HepG2 (cell line): ENCODE measurements around the gene MYLK3. TPM values are rescaled to one million over a fixed set of nuclear protein-coding genes. Genes with fewer than 3 reads are reported as not detected.

ENCODE experiments used
- CBX1 ChIP-seq: IDR thresholded peaks from one replicate; pipeline ENCODE4 v1.6.1; 2016; ENCODE audit warnings: antibody characterized with exemption, low read depth
- DMTF1 ChIP-seq: sonication (generic); formaldehyde crosslinking; IDR thresholded peaks from 2 replicates; pipeline ENCODE4 v1.4.0; 2020; ENCODE audit warnings: mild to moderate bottlenecking, missing genetic modification reagents
- DRAP1 ChIP-seq: IDR thresholded peaks from 2 replicates; pipeline ENCODE4 v1.6.1; 2016; ENCODE audit warnings: missing genetic modification reagents, missing compliant biosample characterization
- HDAC1 ChIP-seq: sonication (generic); formaldehyde crosslinking; IDR thresholded peaks from 2 replicates; pipeline ENCODE4 v1.5.1; 2020; ENCODE audit warnings: mild to moderate bottlenecking, missing genetic modification reagents
- HNF1B ChIP-seq: sonication (generic); formaldehyde crosslinking; IDR thresholded peaks from 2 replicates; pipeline ENCODE4 v1.5.1; 2020; ENCODE audit warnings: mild to moderate bottlenecking, moderate library complexity, missing genetic modification reagents
- IRF9 ChIP-seq: sonication (generic); formaldehyde crosslinking; IDR thresholded peaks from 2 replicates; pipeline ENCODE4 v1.8.0; 2022; ENCODE audit warnings: missing genetic modification reagents, mild to moderate bottlenecking, borderline replicate concordance
- ISL2 ChIP-seq: sonication (generic); formaldehyde crosslinking; IDR thresholded peaks from 2 replicates; pipeline ENCODE4 v1.5.0; 2020; ENCODE audit warnings: missing genetic modification reagents
- MEIS1 ChIP-seq: sonication (generic); formaldehyde crosslinking; IDR thresholded peaks from 2 replicates; pipeline ENCODE4 v1.9.0; 2021; ENCODE audit warnings: mild to moderate bottlenecking, missing genetic modification reagents, moderate library complexity, borderline replicate concordance
- NFKB2 ChIP-seq: sonication (generic); formaldehyde crosslinking; IDR thresholded peaks from 2 replicates; pipeline ENCODE4 v1.4.0; 2020; ENCODE audit warnings: missing genetic modification reagents, borderline replicate concordance
- PHF8 ChIP-seq: sonication (generic); formaldehyde crosslinking; IDR thresholded peaks from 2 replicates; pipeline ENCODE4 v1.5.0; 2020; ENCODE audit warnings: missing genetic modification reagents
- RFXAP ChIP-seq: sonication (generic); formaldehyde crosslinking; IDR thresholded peaks from 2 replicates; pipeline ENCODE4 v1.4.0; 2020; ENCODE audit warnings: missing genetic modification reagents, borderline replicate concordance
- ZFY ChIP-seq: sonication (generic); formaldehyde crosslinking; IDR thresholded peaks from 2 replicates; pipeline ENCODE4 v1.4.0; 2020; ENCODE audit warnings: missing genetic modification reagents
- ZNF17 ChIP-seq: sonication (generic); formaldehyde crosslinking; IDR thresholded peaks from 2 replicates; pipeline ENCODE4 v1.5.0; 2020; ENCODE audit warnings: mild to moderate bottlenecking, missing genetic modification reagents
- ZNF430 ChIP-seq: sonication (generic); formaldehyde crosslinking; IDR thresholded peaks from 2 replicates; pipeline ENCODE4 v1.9.0; 2021; ENCODE audit warnings: mild to moderate bottlenecking, missing genetic modification reagents
- ZNF510 ChIP-seq: sonication (generic); formaldehyde crosslinking; IDR thresholded peaks from 2 replicates; pipeline ENCODE4 v1.4.0; 2020; ENCODE audit warnings: low read depth, mild to moderate bottlenecking, missing genetic modification reagents
- ZNF609 ChIP-seq: sonication (generic); formaldehyde crosslinking; IDR thresholded peaks from 2 replicates; pipeline ENCODE4 v1.4.0; 2020; ENCODE audit warnings: mild to moderate bottlenecking, missing genetic modification reagents, borderline replicate concordance
- ZNF772 ChIP-seq: sonication (generic); formaldehyde crosslinking; IDR thresholded peaks from 2 replicates; pipeline ENCODE4 v1.5.0; 2020; ENCODE audit warnings: mild to moderate bottlenecking, missing genetic modification reagents
- ZNF841 ChIP-seq: sonication (generic); formaldehyde crosslinking; IDR thresholded peaks from 2 replicates; pipeline ENCODE4 v1.8.1; 2023; ENCODE audit warnings: missing genetic modification reagents, borderline replicate concordance
- polyA plus RNA-seq, 8 experiments: library from polyadenylated mRNA; depleted of rRNA in 3 of 8; stranded (reverse) in 7 of 8; unstranded in 1 of 8; fragments of >200 nt; fragmentation: Illumina TruSeq in 4 of 8; extraction: Trizol in 4 of 8; gene quantifications; 2 replicates each; pipeline versions ENCODE4 v1.2.1 to v1.2.3, GENCODE V29; 2011 to 2016; ENCODE audit warnings: low read depth in 4 of 8, missing spikeins in 1 of 8, mixed read lengths in 1 of 8; ENCODE audit not compliant: insufficient read depth in 1 of 8
- total RNA-seq, 5 experiments: library from RNA; depleted of rRNA; stranded (reverse); fragments of >200 nt; fragmentation: Illumina TruSeq; extraction: Trizol; gene quantifications; 2 replicates each; pipeline ENCODE4 v1.2.3, GENCODE V29; 2016; ENCODE audit warnings: low read depth in 1 of 5

The MYLK3 gene
- total and polyA plus RNA-seq, 2 of the 13 experiments (the other 11 are each of a cell fraction or from before 2014, with no cell fraction given): 0.04 to 0.18 TPM

- TF ChIP-seq ZNF609 (CRISPR knock-in tag) (0 out of 2 replicates have a peak, but pooled peaks have one; percentile 36), NFKB2 (CRISPR knock-in tag) (peak; percentile 5; the same call in 1 of the 2 replicates), ZFY (CRISPR knock-in tag) (peak; percentile 15), HDAC1 (CRISPR knock-in tag) (peak; percentile 41; the same call in 1 of the 2 replicates), ZNF430 (CRISPR knock-in tag) (no peak), PHF8 (CRISPR knock-in tag) (peak; percentile 48; the same call in 1 of the 2 replicates), CBX1 (no peak), DRAP1 (no peak), HNF1B (CRISPR knock-in tag) (no peak), RFXAP (CRISPR knock-in tag) (0 out of 2 replicates have a peak, but pooled peaks have one; percentile 5), MEIS1 (CRISPR knock-in tag) (peak; percentile 81), ZNF510 (no peak), ZNF841 (no peak), ZNF17 (CRISPR knock-in tag) (no peak), ISL2 (no peak), ZNF772 (CRISPR knock-in tag) (0 out of 2 replicates have a peak, but pooled peaks have one; percentile 6), DMTF1 (no peak), IRF9 (0 out of 2 replicates have a peak, but pooled peaks have one; percentile 14)
Observed at GRCh38 chr16:46747777-46748651, at the start of gene MYLK3 (continued).
